ENCODE data around the gene TMTC2.
"Not testable (repeated sequence)": the region's sequence is repeated elsewhere in the genome, so short reads cannot be mapped to it uniquely, and the experiment has no call there.

Gene TMTC2

GRCh38 chr12:82730953-82731459 lies 44.3 kb downstream of the TMTC2 start:
- DNase-seq = no peak

GRCh38 chr12:82740129-82741000 lies 53.7 kb downstream of the TMTC2 start:
- no peak for DNase-seq

DNA sequence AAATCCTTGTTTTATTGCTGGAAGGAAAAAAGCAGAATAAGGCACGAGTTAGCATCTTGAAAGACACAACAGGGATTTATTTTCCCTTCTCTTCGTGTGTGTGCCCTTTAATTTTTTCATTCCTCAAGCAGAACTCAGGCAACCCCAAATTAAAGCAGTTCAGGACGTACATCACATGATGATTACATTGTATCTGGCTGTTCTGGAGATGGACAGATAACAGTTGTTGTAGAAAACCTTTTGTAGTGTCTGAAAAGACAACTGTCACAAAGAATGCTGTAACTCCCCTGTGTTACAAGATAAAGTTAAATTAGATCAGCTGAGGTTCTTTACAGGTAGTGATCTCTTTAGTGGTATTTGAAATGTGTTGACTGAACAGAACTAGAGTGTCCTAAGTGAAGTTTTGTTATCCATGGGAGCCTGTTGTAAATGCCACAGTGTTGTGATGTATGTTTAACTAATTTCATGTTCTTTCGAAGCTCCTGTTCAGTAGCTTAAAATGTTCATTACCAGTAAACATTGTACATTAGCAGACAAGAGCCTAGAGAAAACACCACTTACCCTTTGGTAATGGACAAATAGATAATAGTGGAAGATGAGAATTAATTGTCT lies 58.5 kb downstream of the TMTC2 start:
- DNase-seq = no peak

DNA sequence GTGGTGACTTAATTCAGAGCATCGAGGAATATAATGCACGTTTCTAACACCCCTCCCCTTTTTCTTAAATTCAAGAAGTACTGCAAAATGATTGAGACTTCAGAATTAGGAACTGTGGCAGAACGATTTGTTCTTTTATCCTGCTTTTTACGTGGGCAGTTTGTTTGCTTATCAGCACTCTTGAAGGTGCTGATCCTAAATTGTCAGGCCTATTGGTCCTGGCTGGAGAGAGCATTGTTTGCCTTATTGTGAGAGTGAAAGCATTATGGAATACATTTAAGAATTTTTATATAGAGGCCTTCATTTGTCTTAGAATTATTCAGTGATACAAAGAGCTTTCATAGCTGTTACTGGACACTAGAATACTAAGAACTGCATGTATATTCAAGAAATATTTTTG lies 59.1 kb downstream of the TMTC2 start:
- no peak for DNase-seq

DNA sequence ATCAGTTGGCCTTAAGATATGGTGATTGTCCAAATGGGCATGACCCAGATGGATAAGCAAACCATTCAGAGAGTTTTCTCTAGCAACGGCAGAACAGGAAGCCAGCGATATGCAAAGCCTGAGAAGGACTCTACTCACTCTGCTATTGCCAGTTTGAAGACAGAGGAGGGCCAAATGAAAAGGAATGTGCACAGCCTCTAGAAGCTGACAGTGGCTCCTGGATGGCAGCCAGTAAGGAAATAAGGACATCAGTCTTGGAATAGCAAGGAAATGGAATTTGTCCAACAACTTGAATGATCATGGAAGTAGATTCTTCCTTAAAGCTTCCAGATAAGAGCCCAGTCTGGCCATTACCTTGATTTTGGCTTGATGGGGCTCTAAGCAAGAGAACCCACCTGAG lies 60.0 kb downstream of the TMTC2 start:
- no peak for DNase-seq

GRCh38 chr12:82749015-82749414 lies 62.3 kb downstream of the TMTC2 start:
- no peak for DNase-seq

DNA sequence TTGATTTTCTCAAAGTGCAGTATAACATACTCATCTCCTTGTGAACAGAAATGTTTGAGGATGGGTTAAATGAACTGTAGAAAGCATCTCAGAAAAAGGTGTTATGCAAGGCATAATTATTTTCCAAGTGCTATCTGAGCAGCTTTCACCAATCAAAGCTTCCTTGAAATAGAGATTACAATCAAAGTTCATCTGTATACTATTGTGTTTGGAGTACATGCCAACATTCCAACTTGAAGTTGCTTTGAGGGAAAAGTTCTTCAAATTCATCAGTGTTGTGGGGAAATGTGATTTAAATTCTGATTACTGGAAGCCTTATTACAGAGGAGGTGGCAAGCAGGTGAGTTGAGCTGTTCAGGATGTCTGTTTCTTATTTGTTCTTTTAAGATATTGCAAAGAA lies 68.2 kb downstream of the TMTC2 start:
- no peak for DNase-seq

- DNase-seq = no peak
Measured at GRCh38 chr12:82756303-82756702, 69.6 kb downstream of the TMTC2 start.

DNA sequence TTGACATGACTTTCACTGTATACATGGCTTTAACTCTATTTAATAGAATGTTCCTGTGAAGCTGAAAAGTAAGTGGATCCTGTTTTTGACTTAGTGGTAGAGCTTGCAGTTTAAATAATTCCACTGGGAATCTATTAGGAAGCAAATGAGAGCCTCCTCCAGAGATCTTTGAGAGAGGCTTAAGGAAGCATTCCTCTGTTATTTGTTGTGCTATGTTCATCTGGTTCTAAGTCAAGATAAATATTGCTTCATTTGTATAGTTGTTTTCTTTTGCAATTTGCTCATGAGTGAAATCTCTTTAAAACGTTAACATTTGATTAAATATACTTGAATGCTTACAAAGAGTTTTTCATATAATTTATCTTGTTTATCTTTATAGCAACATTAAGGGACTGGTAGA lies 70.4 kb downstream of the TMTC2 start:
- DNase-seq = no peak

GRCh38 chr12:82757656-82758055 lies 71.0 kb downstream of the TMTC2 start:
- DNase-seq = no peak

GRCh38 chr12:82758749-82759330 lies 72.1 kb downstream of the TMTC2 start:
- DNase-seq = no peak

GRCh38 chr12:82760423-82760822 lies 73.7 kb downstream of the TMTC2 start:
- DNase-seq = no peak

- DNase-seq = not testable (repeated sequence)
Measured at GRCh38 chr12:82765206-82765605, 78.5 kb downstream of the TMTC2 start.

DNA sequence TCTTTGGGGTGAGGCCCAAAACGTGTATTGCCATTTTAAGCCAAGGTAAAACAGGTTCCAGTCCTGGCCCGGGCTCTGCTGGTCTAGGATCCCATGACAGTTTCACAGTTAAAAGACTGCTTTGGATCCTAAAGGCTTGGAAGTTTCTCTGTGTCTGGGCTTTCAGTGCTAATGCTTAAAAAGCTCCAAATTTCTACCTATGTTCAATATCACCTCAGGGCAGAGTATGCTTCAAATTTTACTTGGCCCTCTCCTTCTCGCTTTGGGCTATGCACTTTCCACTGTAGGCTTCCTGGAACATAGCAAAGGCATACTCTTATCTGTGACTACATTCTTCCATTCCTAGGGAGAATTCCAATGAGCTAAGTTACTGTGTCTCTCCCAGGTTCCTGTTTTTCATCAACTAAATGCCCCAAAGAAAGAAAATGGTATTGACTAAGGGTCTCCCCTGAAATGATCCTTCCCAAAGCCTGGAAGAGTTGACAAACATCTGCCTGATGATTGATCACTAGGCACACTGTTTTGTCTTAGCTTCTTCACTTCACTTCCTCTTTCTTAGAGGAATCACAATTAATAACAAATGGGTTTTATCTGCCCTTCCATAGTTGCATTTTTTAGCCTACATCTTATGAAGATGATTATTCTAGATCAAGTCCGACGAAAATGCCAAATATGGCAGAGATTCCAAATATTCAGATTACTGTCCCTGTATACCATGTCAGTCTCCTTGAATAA lies 79.4 kb downstream of the TMTC2 start:
- no peak for DNase-seq

GRCh38 chr12:82774666-82775065 lies 88.0 kb downstream of the TMTC2 start:
- no peak for DNase-seq

DNA sequence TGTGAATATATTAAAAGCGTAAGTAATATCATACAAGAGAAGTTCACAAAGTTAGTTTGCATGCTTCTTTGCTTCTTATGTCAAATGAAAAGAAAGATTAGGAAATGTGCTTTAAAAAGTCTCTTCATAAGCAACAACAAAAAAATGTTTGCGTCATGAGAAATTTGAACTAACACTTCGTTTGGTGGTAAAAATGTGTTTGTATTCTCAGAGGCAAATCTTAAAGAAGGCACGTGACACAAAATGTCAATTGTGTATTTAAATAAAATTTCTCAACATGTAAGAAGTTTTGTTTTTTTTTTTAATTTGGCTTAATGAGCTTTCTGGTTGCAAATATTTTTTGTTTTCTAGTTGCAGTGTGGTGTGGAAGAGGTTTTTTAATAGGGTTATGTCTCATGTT lies 93.8 kb downstream of the TMTC2 start:
- DNase-seq = no peak

GRCh38 chr12:82781309-82781997 lies 94.7 kb downstream of the TMTC2 start:
- DNase-seq = no peak

DNA sequence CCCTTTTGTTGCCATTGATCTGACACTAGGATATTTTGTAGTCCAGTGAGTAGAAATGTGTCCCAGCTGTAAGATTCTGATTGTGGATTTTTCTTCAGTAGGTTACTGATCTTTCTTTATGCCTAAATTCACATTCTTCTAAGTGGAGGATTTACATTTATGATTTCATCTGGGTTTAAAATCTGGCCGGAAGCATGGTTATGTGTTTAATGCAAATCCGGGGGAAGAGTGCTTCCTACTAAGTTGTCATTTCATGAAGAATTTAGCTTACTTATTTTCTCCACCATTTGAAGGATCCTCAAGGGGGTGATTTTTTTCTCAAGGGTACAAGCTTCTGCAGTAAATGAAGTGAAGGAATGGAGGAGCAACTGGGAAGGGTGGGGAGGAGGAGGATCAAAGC lies 96.7 kb downstream of the TMTC2 start:
- no peak for DNase-seq

- no peak for DNase-seq
Measured at GRCh38 chr12:82787016-82787415, 100.3 kb downstream of the TMTC2 start.

DNA sequence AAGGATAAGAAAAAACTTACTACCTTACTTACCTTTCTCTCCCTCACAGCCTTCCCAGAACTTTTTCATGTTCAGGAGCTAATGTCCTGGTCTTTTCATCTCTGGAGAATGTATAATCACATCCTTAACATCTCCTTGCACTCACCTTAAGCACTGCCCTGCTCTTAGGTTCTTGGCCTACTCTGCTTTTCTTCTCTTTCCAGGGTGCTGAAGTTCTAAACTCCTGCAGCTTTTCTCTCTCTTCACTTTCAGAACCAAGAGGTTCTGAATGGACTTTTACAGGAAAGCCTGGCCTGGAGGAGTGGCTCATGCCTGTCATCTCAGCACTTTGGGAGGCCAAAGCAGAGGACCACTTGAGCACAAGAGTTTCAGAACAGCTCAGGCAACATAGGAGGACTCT lies 101.9 kb downstream of the TMTC2 start:
- no peak for DNase-seq

DNA sequence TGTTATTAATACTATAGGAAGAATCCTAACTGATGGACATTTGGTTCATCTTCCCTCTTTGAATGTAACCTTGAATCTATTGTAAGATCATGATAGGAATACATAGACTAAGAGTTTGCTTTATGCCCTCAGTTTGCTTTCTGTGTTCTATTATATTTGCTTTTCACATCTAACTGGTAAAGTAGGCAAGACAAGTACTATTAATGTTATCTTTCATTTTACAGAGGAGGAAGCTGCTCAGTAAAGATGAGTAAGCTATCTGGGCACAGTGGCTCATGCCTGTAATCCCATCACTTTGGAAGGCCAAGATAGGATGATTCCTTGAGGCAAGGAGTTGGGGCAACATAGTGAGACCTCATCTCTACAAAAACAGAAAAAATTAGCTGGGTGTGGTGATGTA lies 103.0 kb downstream of the TMTC2 start:
- DNase-seq = no peak

- DNase-seq = no peak
Measured at GRCh38 chr12:82793751-82794281, 107.1 kb downstream of the TMTC2 start.
